ENCODE results near the gene NALCN. TPM values are rescaled to one million over a fixed set of nuclear protein-coding genes. Genes with fewer than 3 reads are reported as not detected.

The NALCN gene
- total RNA-seq, 1 experiment from 2014 or later: 0.52 TPM

- Histone ChIP-seq H3K36me3 (ENCODE audit: insufficient read depth, low read length, poor library complexity, severe bottlenecking) (no peaks in the 10 kb centered on the region), H3K4me1 (ENCODE audit: insufficient read depth, low read length, poor library complexity, severe bottlenecking) (no peaks in the 10 kb centered on the region), H3K27ac (ENCODE audit: low read depth, low read length, poor library complexity, severe bottlenecking) (no peak overlapping the region), H3K4me3 (ENCODE audit: low read depth, low read length, poor library complexity, severe bottlenecking) (no peak overlapping the region), H3K27me3 (replicated peaks; ENCODE audit: insufficient read depth, low read depth, low read length, poor library complexity) (no peaks in the 10 kb centered on the region), H3K9me3 (ENCODE audit: low read depth, low read length, poor library complexity, severe bottlenecking) (no peaks in the 10 kb centered on the region)
- no peak for DNase-seq (ENCODE audit: low spot score)
- BruUV-seq (replicated peaks): no TSS peak
- POLR2A ChIA-PET (ENCODE audit: low non-redundant PET): no interaction called here
- CTCF ChIA-PET: no interaction called here
- TF ChIP-seq EZH2 (IDR thresholded peaks at IDR 0.05; ENCODE audit: borderline replicate concordance, low read depth, low read length, poor library complexity, severe bottlenecking) (no peak), CTCF (conservative IDR thresholded peaks at IDR 0.05; ENCODE audit: low read depth, low read length) (no peak)
- intact Hi-C loops (cut with micrococcal nuclease; ENCODE audit: unreplicated experiment): no loop called here
These were observed 9.5 kb downstream of the NALCN start for GRCh38 chr13:101406791-101407190.

GRCh38 chr13:101401196-101401595 lies 15.1 kb downstream of the NALCN start:
- intact Hi-C loops (cut with micrococcal nuclease; ENCODE audit: unreplicated experiment): no loop called here
- no TSS peak for BruUV-seq (replicated peaks)
- no peaks in the 10 kb centered on the region for H3K27me3 ChIP-seq (replicated peaks; ENCODE audit: insufficient read depth, low read depth, low read length, poor library complexity)
- H3K4me3 ChIP-seq (ENCODE audit: low read depth, low read length, poor library complexity, severe bottlenecking): no peak overlapping the region
- CTCF ChIA-PET: no interaction called here
- no peaks in the 10 kb centered on the region for H3K36me3 ChIP-seq (ENCODE audit: insufficient read depth, low read length, poor library complexity, severe bottlenecking)
- no peaks in the 10 kb centered on the region for H3K4me1 ChIP-seq (ENCODE audit: insufficient read depth, low read length, poor library complexity, severe bottlenecking)
- POLR2A ChIA-PET (ENCODE audit: low non-redundant PET): no interaction called here
- no peak for TF ChIP-seq EZH2 (IDR thresholded peaks at IDR 0.05; ENCODE audit: borderline replicate concordance, low read depth, low read length, poor library complexity, severe bottlenecking)
- no peak for TF ChIP-seq CTCF (conservative IDR thresholded peaks at IDR 0.05; ENCODE audit: low read depth, low read length)
- H3K9me3 ChIP-seq (ENCODE audit: low read depth, low read length, poor library complexity, severe bottlenecking): no peaks in the 10 kb centered on the region
- DNase-seq (ENCODE audit: low spot score): no peak
- H3K27ac ChIP-seq (ENCODE audit: low read depth, low read length, poor library complexity, severe bottlenecking): no peak overlapping the region

- BruUV-seq (replicated peaks): no TSS peak
- Histone ChIP-seq H3K4me1 (ENCODE audit: insufficient read depth, low read length, poor library complexity, severe bottlenecking) (no peaks in the 10 kb centered on the region), H3K36me3 (ENCODE audit: insufficient read depth, low read length, poor library complexity, severe bottlenecking) (no peaks in the 10 kb centered on the region), H3K27ac (ENCODE audit: low read depth, low read length, poor library complexity, severe bottlenecking) (no peak overlapping the region), H3K4me3 (ENCODE audit: low read depth, low read length, poor library complexity, severe bottlenecking) (no peak overlapping the region), H3K9me3 (ENCODE audit: low read depth, low read length, poor library complexity, severe bottlenecking) (no peaks in the 10 kb centered on the region), H3K27me3 (replicated peaks; ENCODE audit: insufficient read depth, low read depth, low read length, poor library complexity) (no peaks in the 10 kb centered on the region)
- no peak for TF ChIP-seq CTCF (conservative IDR thresholded peaks at IDR 0.05; ENCODE audit: low read depth, low read length)
- TF ChIP-seq EZH2 (IDR thresholded peaks at IDR 0.05; ENCODE audit: borderline replicate concordance, low read depth, low read length, poor library complexity, severe bottlenecking): no peak
- ChIA-PET CTCF (no interaction called here), POLR2A (ENCODE audit: low non-redundant PET) (no interaction called here)
- DNase-seq (ENCODE audit: low spot score): no peak
- intact Hi-C loops (cut with micrococcal nuclease; ENCODE audit: unreplicated experiment): no loop called here
These were observed 16.9 kb downstream of the NALCN start for GRCh38 chr13:101399365-101399764.
